ENCODE results near the gene DBR1. TPM values are rescaled to one million over a fixed set of nuclear protein-coding genes. Genes with fewer than 3 reads are reported as not detected.

The DBR1 gene, protein sequence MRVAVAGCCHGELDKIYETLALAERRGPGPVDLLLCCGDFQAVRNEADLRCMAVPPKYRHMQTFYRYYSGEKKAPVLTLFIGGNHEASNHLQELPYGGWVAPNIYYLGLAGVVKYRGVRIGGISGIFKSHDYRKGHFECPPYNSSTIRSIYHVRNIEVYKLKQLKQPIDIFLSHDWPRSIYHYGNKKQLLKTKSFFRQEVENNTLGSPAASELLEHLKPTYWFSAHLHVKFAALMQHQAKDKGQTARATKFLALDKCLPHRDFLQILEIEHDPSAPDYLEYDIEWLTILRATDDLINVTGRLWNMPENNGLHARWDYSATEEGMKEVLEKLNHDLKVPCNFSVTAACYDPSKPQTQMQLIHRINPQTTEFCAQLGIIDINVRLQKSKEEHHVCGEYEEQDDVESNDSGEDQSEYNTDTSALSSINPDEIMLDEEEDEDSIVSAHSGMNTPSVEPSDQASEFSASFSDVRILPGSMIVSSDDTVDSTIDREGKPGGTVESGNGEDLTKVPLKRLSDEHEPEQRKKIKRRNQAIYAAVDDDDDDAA
- 16.1 and 18.7 TPM in 2 replicates for total RNA-seq

DNA sequence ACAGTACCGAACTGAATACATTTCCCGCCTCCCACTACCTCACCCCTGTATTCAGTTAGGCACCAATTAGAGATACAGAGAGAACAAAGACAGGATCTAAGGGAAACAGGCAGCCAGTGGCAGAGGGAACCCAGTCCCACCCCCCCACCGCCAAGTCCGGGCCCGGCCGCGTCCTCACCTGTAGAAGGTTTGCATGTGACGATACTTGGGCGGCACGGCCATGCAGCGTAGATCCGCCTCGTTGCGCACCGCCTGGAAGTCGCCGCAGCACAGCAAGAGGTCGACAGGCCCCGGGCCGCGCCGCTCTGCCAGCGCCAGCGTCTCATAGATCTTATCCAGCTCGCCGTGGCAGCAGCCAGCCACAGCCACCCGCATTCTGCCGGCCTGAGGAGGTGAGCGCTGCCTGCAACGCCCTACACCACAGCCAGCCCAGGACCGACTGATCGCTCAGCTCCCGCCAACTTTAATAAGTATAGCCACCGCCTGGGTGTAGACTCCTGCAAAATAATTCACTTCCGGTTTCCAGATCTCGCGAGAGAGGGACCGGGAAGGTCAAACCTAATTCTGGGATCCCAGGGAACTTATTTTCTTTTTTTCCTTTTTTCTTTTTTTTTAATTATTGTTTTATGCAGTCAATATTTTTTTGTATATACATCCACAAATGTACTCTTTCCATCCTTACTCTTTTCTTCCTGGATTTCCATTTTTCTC lies at the start of gene DBR1:
Gene DBR1, minus strand, starts transcription at position 501 of the 711 bp plus-strand sequence. Its CDS starts 126 bp downstream, at position 375.

DNA sequence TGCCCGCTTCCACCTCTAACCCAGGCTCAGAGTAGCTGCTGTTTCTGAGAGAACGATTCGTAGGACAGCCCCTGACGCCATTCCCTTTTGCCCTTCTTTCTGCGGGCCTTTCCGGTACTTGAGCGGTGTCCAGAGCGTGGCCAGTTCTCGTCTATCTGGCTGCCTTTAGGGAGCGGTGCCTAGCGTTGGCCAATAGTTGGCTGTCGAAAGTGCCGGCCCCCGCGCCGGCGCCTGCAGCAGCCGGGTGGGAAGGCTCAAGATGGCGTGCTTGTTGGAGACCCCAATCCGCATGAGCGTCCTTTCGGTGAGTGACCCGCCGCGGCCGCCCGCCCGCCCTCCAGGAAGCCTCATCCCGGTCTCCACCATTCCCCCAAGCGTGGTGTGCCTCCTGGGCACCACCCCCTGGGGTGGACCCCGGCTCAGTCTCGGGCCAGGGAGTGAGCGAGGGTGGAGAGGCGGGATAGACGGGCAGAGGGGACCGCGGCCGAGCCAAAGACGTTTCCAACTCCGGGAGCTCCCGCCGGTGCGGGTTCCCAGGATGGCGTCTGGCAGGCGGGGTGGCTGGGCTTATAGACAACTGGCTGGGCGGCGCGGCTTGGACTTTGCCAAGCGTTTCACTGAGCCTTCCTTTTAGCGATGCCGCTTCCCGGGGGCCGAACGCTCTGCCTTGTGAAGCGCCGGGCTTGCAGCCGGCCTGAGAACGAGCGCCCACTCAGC lies 12.7 kb upstream of the DBR1 start, which contains the start of gene ARMC8:
Gene ARMC8, plus strand, starts transcription at position 6 of the 717 bp plus-strand sequence. Its CDS starts 254 bp downstream, at position 260.

DNA sequence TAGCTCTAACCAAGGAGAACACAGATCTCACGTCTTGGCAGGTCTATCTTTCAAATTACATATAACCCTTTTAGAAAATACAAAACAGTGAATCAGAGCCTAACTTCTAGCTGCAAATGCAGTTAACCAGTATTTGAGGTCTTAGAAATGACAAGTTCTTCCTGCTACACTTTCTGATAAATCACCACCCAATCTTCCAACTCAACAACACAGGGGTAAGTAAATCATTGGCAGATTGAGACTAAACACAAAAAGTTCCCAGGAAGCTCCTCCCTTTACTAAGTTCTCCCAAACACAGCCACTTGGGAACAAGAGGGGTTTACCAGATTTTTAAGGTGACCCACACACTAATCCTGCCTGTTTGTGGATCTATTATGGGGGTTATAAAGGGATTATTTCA lies 42.5 kb downstream of the DBR1 start, which contains the start of gene A4GNT:
Gene A4GNT, minus strand, starts transcription at position 152 of the 400 bp plus-strand sequence. CDS start 1,134 bp downstream, outside the sequence.

DNA sequence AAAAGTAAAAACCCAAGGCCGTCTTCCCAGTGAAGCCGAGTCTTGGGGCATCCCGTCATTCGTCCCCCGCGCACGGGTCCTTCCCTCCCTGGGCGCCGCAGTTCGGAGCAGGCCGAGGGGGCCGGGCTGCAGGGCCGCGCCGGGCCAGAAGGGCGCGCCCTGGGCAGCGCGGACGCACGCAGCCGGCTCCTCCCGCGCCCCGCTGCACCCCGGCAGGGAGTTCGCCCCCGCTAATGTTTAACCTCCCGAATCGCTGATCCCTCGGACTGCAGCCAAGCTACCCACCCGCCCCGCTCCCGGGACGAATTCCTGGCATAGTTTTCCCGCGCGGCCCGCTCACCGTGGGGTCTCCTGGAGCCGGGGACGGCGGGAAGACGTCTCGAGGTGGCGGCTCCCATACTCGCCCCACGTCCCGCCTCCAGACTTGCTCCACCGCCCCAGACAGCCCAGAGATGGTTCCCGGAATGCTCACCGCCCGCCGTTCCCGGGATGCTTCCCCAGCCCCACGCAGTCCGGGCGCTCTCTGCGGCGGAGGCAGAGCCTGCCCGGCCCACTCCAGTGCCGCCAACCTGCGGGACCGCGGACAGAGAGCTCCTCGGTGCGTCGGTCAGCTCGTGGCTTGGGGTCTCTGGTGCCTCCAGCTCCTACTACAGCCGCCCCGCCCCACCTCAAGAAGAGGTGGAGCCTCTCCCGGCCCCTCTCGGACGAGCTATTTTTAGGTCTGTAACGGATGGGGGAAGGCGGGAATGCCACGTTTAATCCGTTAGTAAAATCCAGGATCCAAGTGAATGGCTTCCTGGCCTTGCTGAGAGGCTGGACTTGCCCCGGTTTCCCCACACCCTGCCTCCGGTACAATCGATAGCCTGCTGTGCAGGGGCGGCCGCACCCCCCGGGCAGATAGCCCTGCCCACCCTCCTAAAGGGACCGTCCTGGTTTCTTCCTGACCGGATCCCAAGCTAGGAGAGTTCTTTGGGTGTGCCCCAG lies 59.4 kb downstream of the DBR1 start, which contains the start of gene DZIP1L:
Gene DZIP1L, minus strand, starts transcription at position 621 of the 984 bp plus-strand sequence. CDS start 11,637 bp downstream, outside the sequence.

Other genes starting within 250 kb of the DBR1 start
- gene CLDN18, start 164.8 kb downstream of the DBR1 start, total RNA-seq: not detected in 2 replicates
- 0.34 and 1.3 TPM in 2 replicates for gene DZIP1L, start 59.3 kb downstream of the DBR1 start, total RNA-seq
- gene A4GNT, start 42.5 kb downstream of the DBR1 start, total RNA-seq: not detected in 2 replicates
- 43.1 and 54.0 TPM in 2 replicates for gene ARMC8, start 12.4 kb upstream of the DBR1 start, total RNA-seq
- 0.21 TPM in 1 of 2 replicates, not detected in the other for gene NME9, start 154.9 kb upstream of the DBR1 start, total RNA-seq
- 2.7 and 18.7 TPM in 2 replicates for gene MRAS, start 173.7 kb upstream of the DBR1 start, total RNA-seq

Data from nasal cavity respiratory epithelium epithelial cell of viscerocranial mucosa (primary cell).